GM23338 (cell line): ENCODE measurements around the gene TCP11X2. TPM values are rescaled to one million over a fixed set of nuclear protein-coding genes. Genes with fewer than 3 reads are reported as not detected.
A peak's percentile ranks its signal among the peaks of the same experiment; 100 is the strongest.
"Not testable (repeated sequence)": the region's sequence is repeated elsewhere in the genome, so short reads cannot be mapped to it uniquely, and the experiment has no call there.

Source experiments
- ATAC-seq: fragments of 200-7000 bp; cut with Tn5 transposase; 3 replicates; pipeline ENCODE4 v1.9.1; 2020
- DNase-seq: peaks from one replicate; pipeline ENCODE4 v3.0.0-alpha.2; 2015; ENCODE audit warnings: low spot score
- H2AFZ ChIP-seq: fragments of 200-600 bp; sonication (generic); 2 replicates; pipeline ENCODE4 v1.8.0; 2016; ENCODE audit warnings: antibody characterized with exemption, mild to moderate bottlenecking, moderate library complexity
- H3F3A ChIP-seq: fragments of 200-600 bp; sonication (generic); replicated peaks from 2 replicates; pipeline ENCODE4 v1.8.0; 2017; ENCODE audit warnings: antibody characterized with exemption, mixed run types, low read depth
- H3K27ac ChIP-seq: fragments of 200-600 bp; sonication (generic); 2 replicates; pipeline ENCODE4 v1.6.1; 2016; ENCODE audit warnings: low read depth
- H3K27me3 ChIP-seq: fragments of 200-600 bp; sonication (generic); 2 replicates; pipeline ENCODE4 v1.8.0; 2016; ENCODE audit warnings: mild to moderate bottlenecking, mixed run types, moderate library complexity; ENCODE audit not compliant: insufficient read depth
- H3K36me3 ChIP-seq: fragments of 200-600 bp; sonication (generic); 2 replicates; pipeline ENCODE4 v1.8.0; 2016; ENCODE audit warnings: mild to moderate bottlenecking; ENCODE audit not compliant: insufficient read depth
- H3K4me1 ChIP-seq: fragments of 200-600 bp; sonication (generic); 2 replicates; pipeline ENCODE4 v1.8.0; 2016; ENCODE audit warnings: mild to moderate bottlenecking, moderate library complexity; ENCODE audit not compliant: insufficient read depth
- H3K4me2 ChIP-seq: fragments of 200-600 bp; sonication (generic); 2 replicates; pipeline ENCODE4 v1.7.1; 2017; ENCODE audit warnings: mixed run types
- H3K4me3 ChIP-seq: fragments of 200-600 bp; sonication (generic); 2 replicates; pipeline ENCODE4 v1.6.1; 2016; ENCODE audit warnings: mixed run types
- H3K79me2 ChIP-seq: fragments of 200-600 bp; sonication (generic); replicated peaks from 2 replicates; pipeline ENCODE4 v1.8.0; 2017; ENCODE audit warnings: mild to moderate bottlenecking; ENCODE audit not compliant: insufficient read depth
- H3K9me2 ChIP-seq: fragments of 200-600 bp; sonication (generic); 2 replicates; pipeline ENCODE4 v1.8.0; 2017; ENCODE audit not compliant: insufficient read depth
- H4K20me1 ChIP-seq: fragments of 200-600 bp; sonication (generic); replicated peaks from 2 replicates; pipeline ENCODE4 v1.8.0; 2017; ENCODE audit warnings: mild to moderate bottlenecking; ENCODE audit not compliant: insufficient read depth
- H3K27ac Mint-ChIP-seq: 2 replicates; pipeline ENCODE4 v1.8.0; 2020; ENCODE audit warnings: inconsistent platforms, mild to moderate bottlenecking, moderate library complexity, mixed read lengths
- H3K27me3 Mint-ChIP-seq: 3 replicates; pipeline ENCODE4 v1.8.0; 2022; ENCODE audit warnings: low read depth, mild to moderate bottlenecking, moderate library complexity, mixed read lengths, inconsistent platforms; ENCODE audit not compliant: insufficient read depth, poor library complexity
- H3K36me3 Mint-ChIP-seq: 3 replicates; pipeline ENCODE4 v1.8.0; 2021; ENCODE audit warnings: low read depth, mild to moderate bottlenecking, inconsistent platforms, moderate library complexity, mixed read lengths
- H3K4me1 Mint-ChIP-seq: 3 replicates; pipeline ENCODE4 v1.8.0; 2020; ENCODE audit warnings: mild to moderate bottlenecking, inconsistent platforms, mixed read lengths
- H3K4me3 Mint-ChIP-seq: 3 replicates; pipeline ENCODE4 v1.8.0; 2021; ENCODE audit warnings: moderate library complexity, mild to moderate bottlenecking, inconsistent platforms, mixed read lengths
- H3K9me3 Mint-ChIP-seq: 3 replicates; pipeline ENCODE4 v1.8.0; 2020; ENCODE audit warnings: moderate library complexity, mild to moderate bottlenecking, inconsistent platforms, mixed read lengths
- polyA plus RNA-seq: library from polyadenylated mRNA; unstranded; fragments of >200 nt; fragmentation: Nextera tagmentation; extraction: Ambion mirVana; gene quantifications from 2 replicates; pipeline ENCODE4 v1.2.1, GENCODE V29; 2016
- total RNA-seq: library from RNA; depleted of rRNA; stranded (reverse); fragments of >200 nt; shearing (Covaris generic); gene quantifications from 2 replicates; pipeline ENCODE4 v1.2.3, GENCODE V29; 2014; rRNA removed

TCP11X2 gene
- total and polyA plus RNA-seq, 2 experiments from 2014 or later = 0.81 to 1.6 TPM

GRCh38 chrX:102470215-102470614 lies 1.4 kb downstream of the TCP11X2 start:
- not testable (repeated sequence) for H3K4me3 ChIP-seq, H2AFZ ChIP-seq, H3K27me3 ChIP-seq, H3K9me2 ChIP-seq, H3K36me3 ChIP-seq, H3K4me3 Mint-ChIP-seq, H3K27me3 Mint-ChIP-seq, H4K20me1 ChIP-seq, H3K9me3 Mint-ChIP-seq, ATAC-seq, H3K36me3 Mint-ChIP-seq, DNase-seq, H3K79me2 ChIP-seq, H3K4me1 ChIP-seq, H3F3A ChIP-seq, H3K4me1 Mint-ChIP-seq, H3K27ac Mint-ChIP-seq, H3K4me2 ChIP-seq, H3K27ac ChIP-seq

GRCh38 chrX:102458615-102459014 lies 13.0 kb downstream of the TCP11X2 start:
- H3K36me3 Mint-ChIP-seq, H3K4me2 ChIP-seq, H3K9me3 Mint-ChIP-seq, H3K27me3 Mint-ChIP-seq, H3K27ac Mint-ChIP-seq, H3K4me3 ChIP-seq, H3K27me3 ChIP-seq, H3K4me3 Mint-ChIP-seq, H3K36me3 ChIP-seq, H3K4me1 Mint-ChIP-seq, H3F3A ChIP-seq, H3K27ac ChIP-seq, ATAC-seq, H2AFZ ChIP-seq, H4K20me1 ChIP-seq, H3K9me2 ChIP-seq, DNase-seq, H3K79me2 ChIP-seq, H3K4me1 ChIP-seq: not testable (repeated sequence)

- H3K4me1 ChIP-seq, H3K36me3 ChIP-seq, H3K27me3 ChIP-seq, H2AFZ ChIP-seq, H3K27ac Mint-ChIP-seq, H3K27ac ChIP-seq, H3K9me3 Mint-ChIP-seq, H3K27me3 Mint-ChIP-seq, H3F3A ChIP-seq, H4K20me1 ChIP-seq, H3K4me2 ChIP-seq, H3K79me2 ChIP-seq, H3K4me1 Mint-ChIP-seq, H3K36me3 Mint-ChIP-seq, DNase-seq, H3K4me3 ChIP-seq, ATAC-seq, H3K9me2 ChIP-seq, H3K4me3 Mint-ChIP-seq: not testable (repeated sequence)
Observed at GRCh38 chrX:102439908-102440307, 31.7 kb downstream of the TCP11X2 start, which contains the start of gene NXF2B. TSS of gene NXF2B (minus strand) at chrX:102440008. CDS start at chrX:102380036, 59,972 bp downstream.

GRCh38 chrX:102414493-102414892 lies 57.1 kb downstream of the TCP11X2 start:
- not testable (repeated sequence) for H3K9me2 ChIP-seq, H3K4me2 ChIP-seq, H3F3A ChIP-seq, H3K27ac ChIP-seq, H3K9me3 Mint-ChIP-seq, H3K27me3 ChIP-seq, H3K4me1 Mint-ChIP-seq, H2AFZ ChIP-seq, DNase-seq, H3K36me3 ChIP-seq, H3K27me3 Mint-ChIP-seq, H3K4me3 ChIP-seq, H3K4me1 ChIP-seq, H4K20me1 ChIP-seq, H3K79me2 ChIP-seq, H3K27ac Mint-ChIP-seq, H3K4me3 Mint-ChIP-seq, H3K36me3 Mint-ChIP-seq
- ATAC-seq = peak; percentile 98

Other genes with a start within 250 kb of the TCP11X2 start
- 0.14 TPM in 1 of 2 replicates, not detected in the other for gene NXF2, start 224.6 kb downstream of the TCP11X2 start, total RNA-seq
- 0.40 TPM in 1 of 2 replicates, not detected in the other for gene NXF2, start 224.6 kb downstream of the TCP11X2 start, polyA plus RNA-seq
- gene NXF2B, start 31.8 kb downstream of the TCP11X2 start, total RNA-seq = 0.14 and 0.85 TPM in 2 replicates
- 0.28 and 0.74 TPM in 2 replicates for gene NXF2B, start 31.8 kb downstream of the TCP11X2 start, polyA plus RNA-seq
- gene TMSB15A, start 44.9 kb upstream of the TCP11X2 start, total RNA-seq = 81.3 and 89.1 TPM in 2 replicates
- gene TMSB15A, start 44.9 kb upstream of the TCP11X2 start, polyA plus RNA-seq = 230 and 247 TPM in 2 replicates
- gene ARMCX5, start 127.7 kb upstream of the TCP11X2 start, total RNA-seq = 8.9 and 18.6 TPM in 2 replicates
- gene ARMCX5, start 127.7 kb upstream of the TCP11X2 start, polyA plus RNA-seq = 5.5 and 6.6 TPM in 2 replicates
- 1.9 and 2.6 TPM in 2 replicates for gene GPRASP1, start 179.7 kb upstream of the TCP11X2 start, total RNA-seq
- gene GPRASP1, start 179.7 kb upstream of the TCP11X2 start, polyA plus RNA-seq = 0.33 and 0.45 TPM in 2 replicates
- gene GPRASP2, start 240.6 kb upstream of the TCP11X2 start, total RNA-seq = 18.0 and 22.4 TPM in 2 replicates
- gene GPRASP2, start 240.6 kb upstream of the TCP11X2 start, polyA plus RNA-seq = 4.0 and 4.9 TPM in 2 replicates
- gene GPRASP3, start 248.9 kb upstream of the TCP11X2 start, total RNA-seq = 17.8 and 18.2 TPM in 2 replicates
- gene GPRASP3, start 248.9 kb upstream of the TCP11X2 start, polyA plus RNA-seq = 6.4 and 7.9 TPM in 2 replicates